GM12875 (cell line): ENCODE data around the gene NLRP5.

Experiments used
- H3K4me3 ChIP-seq: one replicate; pipeline ENCODE4 v1.5.1; 2011; ENCODE audit warnings: low read depth, low read length, control low read depth
- CTCF ChIP-seq: IDR thresholded peaks from 2 replicates; pipeline ENCODE4 v1.5.1; 2011; ENCODE audit warnings: low read depth, mild to moderate bottlenecking, control low read depth, inconsistent platforms, low read length, moderate library complexity, borderline replicate concordance; ENCODE audit not compliant: insufficient read depth

The NLRP5 gene

GRCh38 chr19:56085571-56086275 lies 99.1 kb downstream of the NLRP5 start:
- no peak overlapping the region for H3K4me3 ChIP-seq
- no peak for TF ChIP-seq CTCF

- no peak overlapping the region for H3K4me3 ChIP-seq
- no peak for TF ChIP-seq CTCF
Observed at GRCh38 chr19:56086671-56087430, 100.3 kb downstream of the NLRP5 start.

- no peak for TF ChIP-seq CTCF
- no peak overlapping the region for H3K4me3 ChIP-seq
Observed at GRCh38 chr19:56087647-56088496, 101.3 kb downstream of the NLRP5 start.

GRCh38 chr19:56088497-56089215 lies 102.1 kb downstream of the NLRP5 start:
- H3K4me3 ChIP-seq: no peak overlapping the region

GRCh38 chr19:56089344-56089743 lies 102.8 kb downstream of the NLRP5 start:
- TF ChIP-seq CTCF: no peak
- H3K4me3 ChIP-seq: no peak overlapping the region

More at GRCh38 chr19:56088497-56089215, 102.1 kb downstream of the NLRP5 start:
- TF ChIP-seq CTCF: no peak

- no peak for TF ChIP-seq CTCF
- H3K4me3 ChIP-seq: no peak overlapping the region
Observed at GRCh38 chr19:56091066-56091490, 104.5 kb downstream of the NLRP5 start.
